ENCODE data around the gene CANX. TPM values are rescaled to one million over a fixed set of nuclear protein-coding genes. Genes with fewer than 3 reads are reported as not detected.

CANX gene
- total RNA-seq, 1 experiment from 2014 or later: 538 TPM

- no peak overlapping the region; a peak in 1 of 5 replicates for H3K4me3 Mint-ChIP-seq
Measured at GRCh38 chr5:179696603-179697002, 2.2 kb upstream of the CANX start.

More at GRCh38 chr5:179696603-179697002, 2.2 kb upstream of the CANX start:
- TF ChIP-seq, protein P1, sequence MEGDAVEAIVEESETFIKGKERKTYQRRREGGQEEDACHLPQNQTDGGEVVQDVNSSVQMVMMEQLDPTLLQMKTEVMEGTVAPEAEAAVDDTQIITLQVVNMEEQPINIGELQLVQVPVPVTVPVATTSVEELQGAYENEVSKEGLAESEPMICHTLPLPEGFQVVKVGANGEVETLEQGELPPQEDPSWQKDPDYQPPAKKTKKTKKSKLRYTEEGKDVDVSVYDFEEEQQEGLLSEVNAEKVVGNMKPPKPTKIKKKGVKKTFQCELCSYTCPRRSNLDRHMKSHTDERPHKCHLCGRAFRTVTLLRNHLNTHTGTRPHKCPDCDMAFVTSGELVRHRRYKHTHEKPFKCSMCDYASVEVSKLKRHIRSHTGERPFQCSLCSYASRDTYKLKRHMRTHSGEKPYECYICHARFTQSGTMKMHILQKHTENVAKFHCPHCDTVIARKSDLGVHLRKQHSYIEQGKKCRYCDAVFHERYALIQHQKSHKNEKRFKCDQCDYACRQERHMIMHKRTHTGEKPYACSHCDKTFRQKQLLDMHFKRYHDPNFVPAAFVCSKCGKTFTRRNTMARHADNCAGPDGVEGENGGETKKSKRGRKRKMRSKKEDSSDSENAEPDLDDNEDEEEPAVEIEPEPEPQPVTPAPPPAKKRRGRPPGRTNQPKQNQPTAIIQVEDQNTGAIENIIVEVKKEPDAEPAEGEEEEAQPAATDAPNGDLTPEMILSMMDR (conservative IDR thresholded peaks at IDR 0.05): no peak
- Histone ChIP-seq H3K23me2 (ENCODE audit: insufficient read length, low read depth, low read length, poor library complexity, severe bottlenecking) (peaks cover 7% of the 10 kb centered on the region), H3K18ac (ENCODE audit: insufficient read length, low read depth, low read length) (no peak overlapping the region), H3K4me2 (ENCODE audit: insufficient read depth, insufficient read length, low read length) (no peak overlapping the region), H3K4me1 (ENCODE audit: insufficient read depth, low read length) (peaks cover 3% of the 10 kb centered on the region; the same call in 1 of the 2 replicates), H2BK20ac (ENCODE audit: low read depth, low read length, poor library complexity, severe bottlenecking) (no peak overlapping the region), H3K4ac (ENCODE audit: low read depth, low read length) (no peak overlapping the region), H3K27me3 (ENCODE audit: insufficient read depth, low read length) (no peaks in the 10 kb centered on the region), H2BK5ac (ENCODE audit: insufficient read length, low read length) (no peak overlapping the region), H2BK12ac (ENCODE audit: insufficient read length, low read depth, low read length) (no peak overlapping the region), H3K9me3 (ENCODE audit: control insufficient read depth, low read depth, low read length) (no peaks in the 10 kb centered on the region), H2BK120ac (ENCODE audit: low read depth, low read length, poor library complexity, severe bottlenecking) (no peak overlapping the region), H2AFZ (ENCODE audit: low read length) (no peak overlapping the region), H3K9ac (ENCODE audit: extremely low read depth, insufficient read length, low read length) (no peak overlapping the region), H4K91ac (ENCODE audit: insufficient read length, low read depth, low read length) (no peak overlapping the region), H4K5ac (ENCODE audit: insufficient read length, low read depth, low read length) (no peak overlapping the region), H4K8ac (replicated peaks; ENCODE audit: insufficient read length, low read depth, low read length) (no peak overlapping the region), H3K14ac (ENCODE audit: insufficient read depth, low read length) (no peak overlapping the region), H3K27ac (ENCODE audit: insufficient read length, low read depth, low read length) (no peak overlapping the region), H3K23ac (ENCODE audit: insufficient read length, low read depth, low read length) (no peak overlapping the region), H3K79me1 (ENCODE audit: insufficient read depth, low read depth, low read length, poor library complexity, severe bottlenecking) (no peaks in the 10 kb centered on the region), H3T11ph (ENCODE audit: low read length) (no peak overlapping the region), H2BK15ac (ENCODE audit: low read depth, low read length) (no peak overlapping the region), H2AK5ac (ENCODE audit: insufficient read length, low read length) (peak overlapping the region; percentile 21), H4K20me1 (ENCODE audit: control insufficient read depth, insufficient read depth, insufficient read length) (no peaks in the 10 kb centered on the region), H3K79me2 (ENCODE audit: insufficient read depth, low read length) (peaks cover 21% of the 10 kb centered on the region), H3K56ac (ENCODE audit: insufficient read length, low read depth, low read length) (no peak overlapping the region)
- Mint-ChIP-seq H3K27ac (peak overlapping the region in 1 of 3 experiments; percentile 71; a peak in 1 of 7 replicates), H3K9me3 (no peaks in the 10 kb centered on the region), H3K27me3 (ENCODE audit: low read depth) (no peaks in the 10 kb centered on the region), H3K36me3 (ENCODE audit: insufficient read depth in 1 of 3, low read depth in 3 of 3) (peaks cover 9 to 21% (median 12%) of the 10 kb centered on the region in 3 experiments), H3K4me1 (peaks cover 13 to 20% of the 10 kb centered on the region in 2 experiments)
- no peak for DNase-seq
- WGBS (ENCODE audit: extremely low coverage, insufficient read length, low lambda C conversion rate): no CpG with 5 or more reads among the region's 3 CpGs
